Activated naive CD8-positive, alpha-beta T cell treated with anti-CD3 and anti-CD28 coated beads, Interleukin-2, amount 10 ng/mL, durations not matched to agents 7 days and 5 days (primary cell): ENCODE measurements around the gene SLC6A19. TPM values are rescaled to one million over a fixed set of nuclear protein-coding genes. Genes with fewer than 3 reads are reported as not detected.
A peak's percentile ranks its signal among the peaks of the same experiment; 100 is the strongest.

ENCODE experiments used
- ATAC-seq: fragments of 150-1000 bp; cut with Tn5 transposase; one replicate; pipeline ENCODE4 v1.10.0; 2021; ENCODE audit warnings: low read depth, moderate library complexity
- POLR2A ChIA-PET: fragments of 350-600 bp; sonication (Branson Sonifier 250); formaldehyde crosslinking; loops from one replicate; lab custom pipeline; 2021; ENCODE audit warnings: antibody characterized with exemption; lab: Charles Lee
- DNase-seq: peaks from one replicate; pipeline ENCODE4 v3.0.0; 2021
- H3K27ac Mint-ChIP-seq: one replicate; pipeline ENCODE4 v1.8.0; 2022; ENCODE audit warnings: mild to moderate bottlenecking, mixed read lengths
- H3K27me3 Mint-ChIP-seq: one replicate; pipeline ENCODE4 v1.8.0; 2022; ENCODE audit warnings: mild to moderate bottlenecking, moderate library complexity, mixed read lengths
- H3K36me3 Mint-ChIP-seq: one replicate; pipeline ENCODE4 v1.8.0; 2021; ENCODE audit warnings: mild to moderate bottlenecking, mixed read lengths
- H3K4me1 Mint-ChIP-seq: one replicate; pipeline ENCODE4 v1.8.0; 2021; ENCODE audit warnings: mixed read lengths
- H3K4me3 Mint-ChIP-seq: one replicate; pipeline ENCODE4 v1.8.0; 2022; ENCODE audit warnings: mild to moderate bottlenecking, moderate library complexity, mixed read lengths
- H3K9me3 Mint-ChIP-seq: one replicate; pipeline ENCODE4 v1.8.0; 2021; ENCODE audit warnings: mixed read lengths
- total RNA-seq, 2 experiments: library from RNA; stranded (reverse); gene quantifications; one replicate each; pipeline ENCODE4 v1.2.3, GENCODE V29; 2021

Gene SLC6A19
- total RNA-seq, 2 experiments from 2014 or later = not detected

DNA sequence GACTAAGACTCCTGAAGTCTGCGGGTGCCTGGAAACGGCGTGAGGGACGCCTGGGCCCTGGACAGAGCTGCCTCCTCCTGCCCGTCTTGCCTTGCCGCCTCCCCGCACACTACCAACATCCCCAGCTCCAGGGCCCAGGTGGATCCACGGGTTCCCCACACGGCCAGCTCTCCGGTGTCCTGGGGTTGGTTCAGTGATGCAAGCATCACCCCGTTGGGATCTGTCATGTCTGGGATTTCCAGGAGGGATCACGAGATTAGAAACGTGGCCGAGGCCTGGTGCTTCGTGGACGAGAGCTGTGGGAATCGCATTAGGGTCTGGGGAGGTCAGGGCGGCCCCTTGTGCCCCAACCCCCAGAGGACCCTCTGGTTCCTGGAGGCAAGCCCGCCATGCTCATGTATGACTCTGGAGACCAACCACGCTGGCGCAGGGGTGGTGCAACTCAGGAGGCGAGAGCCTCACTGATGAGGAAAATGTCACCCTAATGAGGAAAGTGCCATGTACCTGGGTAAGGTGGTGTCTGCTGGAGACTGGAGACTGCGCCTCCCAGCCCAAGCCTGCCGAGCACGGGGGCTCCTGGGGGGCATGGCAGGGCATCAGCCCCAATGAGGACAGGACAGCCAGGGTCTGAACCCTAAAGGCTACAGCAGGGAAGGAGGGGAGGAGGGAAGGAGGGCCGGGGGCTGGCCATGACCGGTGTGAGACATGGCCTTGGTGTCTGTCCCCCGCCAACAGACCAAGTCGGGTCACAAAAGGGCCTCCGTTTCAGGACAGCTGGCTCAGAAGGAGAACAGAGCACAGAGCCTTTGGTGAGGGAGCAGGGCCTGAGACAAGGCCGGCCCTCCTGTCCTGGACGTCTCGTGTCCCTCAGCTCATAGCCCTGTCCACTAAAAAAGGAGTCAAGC, 31.9 kb upstream of the SLC6A19 start:
- peaks cover 10% of the 10 kb centered on the region for H3K4me1 Mint-ChIP-seq
- H3K9me3 Mint-ChIP-seq = no peaks in the 10 kb centered on the region
- POLR2A ChIA-PET = no interaction called here
- H3K4me3 Mint-ChIP-seq = no peak overlapping the region
- DNase-seq (peak; percentile 30), ATAC-seq (no peak)
- H3K27ac Mint-ChIP-seq = no peak overlapping the region
- peaks cover 7% of the 10 kb centered on the region for H3K27me3 Mint-ChIP-seq
- H3K36me3 Mint-ChIP-seq = no peaks in the 10 kb centered on the region

DNA sequence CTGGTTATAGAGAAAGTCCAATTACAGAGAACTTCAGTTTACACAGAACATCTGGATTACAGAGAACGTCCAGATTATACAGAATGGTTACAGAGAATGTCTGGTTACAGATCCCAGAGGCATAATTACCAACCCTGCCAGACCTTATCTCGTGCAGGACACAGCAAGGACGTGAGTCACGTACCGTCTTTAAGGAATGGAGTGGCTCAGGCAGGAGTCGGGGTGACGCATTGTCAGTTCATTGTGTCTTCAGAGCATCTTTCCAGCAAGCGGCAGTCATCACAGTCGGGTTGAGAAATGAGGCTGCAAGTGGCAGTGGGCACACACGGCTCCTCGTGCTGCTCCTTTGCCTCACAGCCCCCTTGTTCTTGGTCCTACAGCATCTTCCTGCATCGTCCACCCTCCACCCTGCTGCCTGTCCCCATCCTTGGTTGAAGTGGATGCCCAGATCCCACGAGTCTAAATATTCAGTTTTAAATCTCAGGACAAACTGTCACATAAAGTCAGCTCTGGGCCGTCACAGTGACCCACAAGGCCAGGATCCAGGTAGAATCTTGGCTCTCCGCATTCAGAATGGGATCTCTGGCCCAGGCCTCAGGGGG, 30.0 kb upstream of the SLC6A19 start:
- H3K27ac Mint-ChIP-seq = no peak overlapping the region
- POLR2A ChIA-PET = no interaction called here
- DNase-seq (no peak), ATAC-seq (no peak)
- H3K9me3 Mint-ChIP-seq = no peaks in the 10 kb centered on the region
- no peaks in the 10 kb centered on the region for H3K36me3 Mint-ChIP-seq
- peaks cover 6% of the 10 kb centered on the region for H3K27me3 Mint-ChIP-seq
- no peak overlapping the region for H3K4me3 Mint-ChIP-seq
- H3K4me1 Mint-ChIP-seq = peaks cover 10% of the 10 kb centered on the region

DNA sequence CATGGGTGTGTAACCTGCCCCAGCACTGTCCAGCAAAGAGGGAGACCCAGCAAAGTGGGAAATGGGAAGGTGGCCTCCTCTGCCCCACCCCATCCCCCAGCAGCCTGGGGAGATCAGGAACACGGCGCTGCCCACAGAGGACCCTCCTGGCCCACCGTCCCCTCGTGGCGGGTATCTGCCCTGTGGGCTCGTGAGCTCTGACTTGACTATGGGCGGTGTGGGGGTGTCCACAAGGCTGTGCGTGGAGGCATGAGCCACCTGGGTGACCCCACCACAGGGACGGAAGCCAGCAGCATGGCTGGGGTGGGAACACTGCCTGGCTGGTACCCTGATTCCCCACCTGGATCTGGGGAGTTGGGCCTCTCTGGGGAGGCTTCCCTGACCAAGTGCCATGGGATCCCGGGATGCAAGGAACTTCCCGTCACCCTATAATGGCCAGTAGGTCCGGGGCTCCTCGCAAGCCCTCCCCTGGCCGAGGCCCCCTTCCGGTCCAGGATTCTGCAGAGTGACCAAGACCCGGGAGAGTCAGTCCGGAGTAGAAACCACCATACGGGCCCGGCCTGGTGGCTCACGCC, 29.3 kb upstream of the SLC6A19 start:
- POLR2A ChIA-PET = no interaction called here
- peaks cover 2% of the 10 kb centered on the region for H3K27me3 Mint-ChIP-seq
- H3K36me3 Mint-ChIP-seq = no peaks in the 10 kb centered on the region

DNA sequence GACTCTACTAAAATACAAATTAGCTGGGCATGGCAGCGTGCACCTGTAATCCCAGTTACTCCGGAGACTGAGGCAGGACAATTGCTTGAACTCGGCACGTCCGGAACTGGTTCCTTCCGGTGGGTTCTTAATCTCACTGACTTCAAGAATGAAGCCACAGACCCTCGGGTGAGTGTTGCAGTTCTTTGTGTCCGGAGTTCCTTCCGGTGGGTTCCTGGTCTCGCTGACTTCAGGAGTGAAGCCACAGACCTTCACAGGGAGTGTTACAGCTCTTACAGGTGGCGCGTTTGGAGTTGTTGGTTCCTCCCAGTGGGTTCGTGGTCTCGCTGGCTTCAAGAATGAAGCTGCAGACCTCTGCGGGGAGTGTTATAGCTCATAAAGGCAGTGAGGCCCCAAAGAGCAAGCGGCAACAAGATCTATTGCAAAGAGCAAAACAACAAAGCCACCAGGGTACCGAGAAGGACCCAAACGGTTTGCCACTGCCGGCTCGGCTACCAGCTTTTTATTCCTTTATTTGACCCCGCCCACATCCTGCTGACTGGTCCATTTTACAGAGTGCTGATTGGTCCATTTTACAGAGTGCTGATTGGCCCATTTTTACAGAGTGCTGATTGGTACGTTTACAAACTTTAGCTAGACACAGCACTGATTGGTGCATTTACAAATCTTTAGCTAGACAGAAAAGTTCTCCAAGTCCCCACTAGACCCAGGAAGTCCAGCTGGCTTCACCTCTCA, 28.6 kb upstream of the SLC6A19 start:
- POLR2A ChIA-PET = interaction anchor here (0.7 to 0.8 kb wide), 2 partner anchors 11 to 472 kb away, joined by 3 to 4 read pairs; no protein-coding TSS in a partner anchor

More for the DNA sequence above, 29.3 kb upstream of the SLC6A19 start:
- H3K4me3 Mint-ChIP-seq = no peak overlapping the region
- ATAC-seq (no peak), DNase-seq (peak; percentile 25)
- no peaks in the 10 kb centered on the region for H3K9me3 Mint-ChIP-seq
- no peak overlapping the region for H3K27ac Mint-ChIP-seq
- peaks cover 10% of the 10 kb centered on the region for H3K4me1 Mint-ChIP-seq

DNA sequence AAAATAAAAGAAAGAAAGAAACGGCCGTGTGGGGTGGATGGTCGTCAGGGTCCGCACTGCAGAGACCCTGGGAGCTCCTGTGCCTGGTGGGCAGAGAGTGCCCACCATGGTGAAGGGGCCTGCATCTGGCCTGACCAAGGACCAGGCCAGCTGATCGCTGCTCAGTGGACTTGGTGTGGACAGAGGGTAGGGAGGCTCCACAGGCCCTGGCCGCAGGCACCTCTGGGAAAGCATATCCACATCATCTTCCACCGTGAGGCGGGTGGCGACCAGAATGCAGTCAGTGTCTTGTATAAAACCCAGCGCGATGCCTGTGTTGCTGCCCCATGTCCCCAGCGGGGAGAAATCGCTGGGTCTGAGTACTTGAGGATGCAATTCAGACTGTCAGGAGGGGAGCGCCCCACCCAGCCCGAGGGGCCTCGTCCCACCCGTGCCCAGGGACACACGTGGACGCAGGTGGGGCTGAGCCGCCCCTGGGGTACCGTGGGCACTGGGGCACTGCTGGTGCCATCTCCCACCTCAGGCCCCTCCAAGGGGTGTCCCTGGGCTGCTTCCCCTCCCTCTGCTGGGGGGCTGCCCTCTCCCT, 27.8 kb upstream of the SLC6A19 start:
- DNase-seq (peak; percentile 24), ATAC-seq (no peak)
- POLR2A ChIA-PET = interaction anchor here (0.7 to 0.8 kb wide), 2 partner anchors 10 to 471 kb away, joined by 3 to 4 read pairs; no protein-coding TSS in a partner anchor
- Mint-ChIP-seq H3K27ac (peak overlapping the region; percentile 68), H3K9me3 (no peaks in the 10 kb centered on the region), H3K4me3 (peak overlapping the region; percentile 66), H3K4me1 (peaks cover 5% of the 10 kb centered on the region), H3K36me3 (no peaks in the 10 kb centered on the region), H3K27me3 (no peaks in the 10 kb centered on the region)

More for the DNA sequence above, 28.6 kb upstream of the SLC6A19 start:
- no peaks in the 10 kb centered on the region for H3K9me3 Mint-ChIP-seq
- peaks cover 10% of the 10 kb centered on the region for H3K4me1 Mint-ChIP-seq
- DNase-seq = peak; percentile 40
- H3K36me3 Mint-ChIP-seq = no peaks in the 10 kb centered on the region
- H3K4me3 Mint-ChIP-seq = peak overlapping the region; percentile 66
- peaks cover 2% of the 10 kb centered on the region for H3K27me3 Mint-ChIP-seq
- ATAC-seq = peak; percentile 21
- peak overlapping the region; percentile 68 for H3K27ac Mint-ChIP-seq

DNA sequence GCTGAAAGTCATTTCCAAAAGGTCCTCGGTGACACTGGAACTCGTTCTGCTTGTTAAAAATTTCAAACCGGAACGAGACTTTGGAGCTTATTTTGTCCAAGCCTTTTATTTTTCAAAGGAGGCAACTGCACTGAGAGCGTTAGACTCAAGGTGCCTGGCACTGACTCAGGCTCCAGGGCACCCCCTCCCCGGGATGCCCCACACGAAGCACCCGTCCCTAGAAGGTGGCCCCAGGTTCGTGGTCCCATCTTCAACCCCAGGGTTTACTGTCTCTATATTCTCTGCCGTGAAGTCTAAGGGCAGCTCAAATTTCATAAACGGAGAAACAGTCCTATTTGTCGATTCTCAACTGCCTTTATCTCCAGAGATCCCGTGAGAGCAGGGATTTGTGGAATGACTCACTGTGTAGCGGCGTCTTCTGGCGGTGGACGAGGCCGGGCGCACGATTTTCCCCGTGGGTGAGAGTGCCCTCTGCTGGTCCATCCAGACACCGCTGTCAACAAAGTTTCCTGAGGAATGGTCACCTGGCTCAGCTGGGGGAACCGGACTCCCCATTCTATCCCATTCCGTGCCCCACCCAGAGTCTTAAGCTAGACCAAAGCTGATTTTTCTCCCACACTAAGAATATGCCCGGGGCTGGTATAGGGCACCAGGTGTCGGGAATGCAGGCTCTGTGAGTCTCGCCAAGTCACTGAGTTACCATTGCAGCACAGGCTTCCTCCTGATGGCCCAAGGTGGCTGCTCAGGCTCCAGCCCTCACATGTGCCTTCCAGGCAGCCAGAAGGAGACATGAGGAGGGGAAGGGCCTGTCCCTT, 27.1 kb upstream of the SLC6A19 start:
- no peaks in the 10 kb centered on the region for H3K36me3 Mint-ChIP-seq
- no peak overlapping the region for H3K27ac Mint-ChIP-seq
- POLR2A ChIA-PET = interaction anchor here (0.6 kb wide), 1 partner anchor 211 kb away, joined by 3 read pairs; no protein-coding TSS in a partner anchor
- ATAC-seq = peak; percentile 13
- no peaks in the 10 kb centered on the region for H3K9me3 Mint-ChIP-seq
- H3K4me1 Mint-ChIP-seq = peaks cover 5% of the 10 kb centered on the region
- peak; percentile 50 for DNase-seq
- H3K4me3 Mint-ChIP-seq = no peak overlapping the region
- H3K27me3 Mint-ChIP-seq = no peaks in the 10 kb centered on the region

DNA sequence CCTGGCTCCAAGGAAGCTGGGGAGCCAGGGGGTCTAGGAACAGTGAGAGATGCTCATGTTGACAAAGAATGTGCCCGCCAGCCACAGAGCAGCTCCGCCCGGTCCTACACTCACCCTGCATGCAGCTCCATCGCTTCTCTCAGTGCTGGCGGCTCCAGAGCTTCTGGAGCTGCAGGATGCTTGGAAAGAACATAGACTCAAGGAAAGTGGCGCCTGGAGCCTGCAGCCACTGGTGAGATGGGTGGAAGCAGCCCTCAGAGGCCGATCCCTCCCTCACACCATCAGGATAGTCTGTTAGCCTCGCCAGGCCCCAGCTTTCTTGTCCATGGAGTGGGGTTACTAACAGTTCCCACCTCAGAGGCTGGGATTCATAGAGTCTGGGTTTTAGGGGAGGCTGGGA, 26.4 kb upstream of the SLC6A19 start:
- H3K27ac Mint-ChIP-seq = no peak overlapping the region
- H3K4me3 Mint-ChIP-seq = no peak overlapping the region
- DNase-seq = peak; percentile 11
- POLR2A ChIA-PET = no interaction called here
- H3K27me3 Mint-ChIP-seq = no peaks in the 10 kb centered on the region
- ATAC-seq = no peak
- H3K4me1 Mint-ChIP-seq = peaks cover 5% of the 10 kb centered on the region
- no peaks in the 10 kb centered on the region for H3K36me3 Mint-ChIP-seq
- no peaks in the 10 kb centered on the region for H3K9me3 Mint-ChIP-seq

DNA sequence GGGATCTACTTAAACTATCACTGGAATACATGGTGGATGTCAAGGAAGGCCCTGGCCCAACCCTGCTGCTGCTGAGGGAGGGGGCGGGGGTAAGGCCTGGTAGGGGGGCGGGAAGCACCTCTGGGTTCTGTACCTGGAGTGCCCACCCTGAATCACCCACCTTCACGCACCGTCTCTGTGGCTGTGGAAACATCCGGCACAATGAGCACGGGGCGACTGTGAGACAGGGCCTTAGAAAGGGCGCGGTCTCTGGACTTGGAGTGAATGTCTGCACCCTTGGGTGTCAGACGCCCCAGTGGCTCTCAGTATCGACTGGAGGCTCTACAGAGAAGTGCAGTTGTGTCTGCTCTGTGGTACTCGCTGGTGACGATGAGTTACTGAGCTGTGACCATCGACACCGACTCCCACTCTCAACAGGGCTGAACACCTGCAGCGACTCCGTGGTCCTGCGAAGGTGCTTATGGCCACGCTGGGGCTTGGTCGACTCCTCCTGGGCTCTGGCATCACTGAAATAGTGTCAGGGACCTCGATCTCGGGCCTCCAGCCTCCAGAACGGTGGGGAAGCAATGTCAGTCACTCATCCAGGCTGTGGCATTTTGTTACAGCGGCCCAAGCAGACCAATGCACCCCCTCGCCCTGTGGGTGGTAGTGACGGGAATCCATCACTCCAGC, 25.5 kb upstream of the SLC6A19 start:
- ATAC-seq (no peak), DNase-seq (peak; percentile 11)
- POLR2A ChIA-PET = no interaction called here
- Mint-ChIP-seq H3K27me3 (no peaks in the 10 kb centered on the region), H3K4me3 (no peak overlapping the region), H3K36me3 (no peaks in the 10 kb centered on the region), H3K27ac (no peak overlapping the region), H3K4me1 (peaks cover 5% of the 10 kb centered on the region), H3K9me3 (no peaks in the 10 kb centered on the region)

DNA sequence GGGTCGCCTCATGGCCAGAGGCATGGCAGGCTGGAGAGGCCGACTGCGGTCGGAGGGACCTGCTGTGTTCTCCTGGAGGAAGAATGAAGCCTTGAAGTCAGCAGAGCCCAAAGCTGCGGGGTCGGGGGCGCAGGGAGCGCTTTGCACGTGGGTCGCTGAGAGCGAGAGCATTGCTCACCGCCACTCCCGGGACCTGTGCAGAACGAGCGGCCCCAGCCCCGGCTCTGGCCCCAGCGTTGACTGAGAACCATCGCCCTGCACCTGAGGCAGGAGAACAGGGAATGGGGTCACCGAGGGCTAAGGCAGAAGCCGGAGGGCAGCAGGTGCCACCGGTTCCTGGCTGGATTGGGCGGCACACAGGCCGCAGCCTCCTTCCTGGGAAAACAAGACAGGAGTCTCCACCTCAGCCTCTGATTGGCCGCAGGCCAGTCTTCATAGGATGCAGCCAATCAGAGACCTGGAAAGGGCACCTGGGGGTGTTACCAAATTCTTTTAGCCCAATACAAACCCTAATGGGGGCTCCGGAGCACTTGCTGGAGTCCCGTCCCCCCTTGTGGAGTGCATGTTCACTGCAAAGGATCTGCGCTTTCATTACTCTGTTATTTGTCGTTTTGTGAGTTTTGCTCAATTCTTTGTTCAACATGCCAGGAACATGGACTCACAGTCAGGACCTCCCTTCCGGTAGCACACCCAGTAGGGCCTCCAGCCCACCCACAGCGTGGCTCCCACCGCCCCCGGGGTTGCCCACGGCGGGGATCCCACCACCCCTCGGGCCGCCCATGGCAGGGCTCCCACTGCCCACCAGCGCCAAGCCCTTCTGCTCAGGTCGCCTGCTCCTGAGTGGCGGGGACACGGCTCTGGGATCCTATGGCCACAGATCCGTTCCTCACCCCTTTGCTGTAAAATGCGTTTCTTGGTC, 24.7 kb upstream of the SLC6A19 start:
- no peak overlapping the region for H3K4me3 Mint-ChIP-seq
- H3K27me3 Mint-ChIP-seq = no peaks in the 10 kb centered on the region
- no peaks in the 10 kb centered on the region for H3K36me3 Mint-ChIP-seq
- ATAC-seq (no peak), DNase-seq (peak; percentile 24)
- peaks cover 5% of the 10 kb centered on the region for H3K4me1 Mint-ChIP-seq
- POLR2A ChIA-PET = no interaction called here
- H3K9me3 Mint-ChIP-seq = no peaks in the 10 kb centered on the region
- no peak overlapping the region for H3K27ac Mint-ChIP-seq

DNA sequence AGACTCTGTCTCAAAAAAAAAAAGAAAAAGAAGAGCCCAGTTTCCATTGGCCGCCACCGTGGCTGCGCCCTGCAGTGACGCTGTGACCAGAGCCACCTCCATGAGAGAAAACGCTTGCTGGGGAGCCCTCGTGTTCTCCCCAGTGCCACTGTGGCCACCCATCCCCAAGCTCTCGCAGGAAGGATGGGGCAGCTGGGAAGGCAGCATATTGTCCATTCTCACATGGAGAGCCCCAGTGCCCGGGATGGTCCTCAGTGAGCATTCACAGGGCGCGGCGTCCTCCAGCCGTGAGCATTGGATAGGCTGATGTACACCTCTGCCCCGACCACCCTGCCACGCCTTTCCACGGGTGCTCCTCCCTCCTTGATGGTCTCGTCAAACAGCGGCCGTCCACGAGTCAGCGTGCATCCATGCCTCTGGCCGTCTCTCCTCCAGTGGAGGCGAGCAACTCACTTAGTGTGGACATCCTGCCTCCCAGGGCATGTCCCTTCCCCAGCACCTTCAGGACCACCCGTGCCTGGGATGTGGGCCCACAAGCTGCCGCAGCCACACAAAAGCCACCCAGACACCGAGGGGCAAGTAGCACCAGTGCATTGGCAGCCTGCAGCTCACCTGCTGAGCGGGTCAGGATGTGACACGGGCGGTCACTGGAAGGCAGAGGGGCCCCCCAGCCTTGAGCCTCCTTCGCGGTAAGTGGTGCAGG, 23.4 kb upstream of the SLC6A19 start:
- Mint-ChIP-seq H3K27me3 (no peaks in the 10 kb centered on the region), H3K9me3 (no peaks in the 10 kb centered on the region), H3K4me1 (peaks cover 3% of the 10 kb centered on the region), H3K27ac (no peak overlapping the region), H3K4me3 (no peak overlapping the region), H3K36me3 (no peaks in the 10 kb centered on the region)
- POLR2A ChIA-PET = no interaction called here
- peak; percentile 17 for DNase-seq
- ATAC-seq = no peak
